GM12875 (cell line): ENCODE data around the gene NOTUM.
A peak's percentile ranks its signal among the peaks of the same experiment; 100 is the strongest.

Experiments used
- H3K4me3 ChIP-seq: one replicate; pipeline ENCODE4 v1.5.1; 2011; ENCODE audit warnings: low read depth, low read length, control low read depth
- TF ChIP-seq, protein P1 (sequence below): IDR thresholded peaks from 2 replicates; pipeline ENCODE4 v1.5.1; 2011; ENCODE audit warnings: low read depth, mild to moderate bottlenecking, control low read depth, inconsistent platforms, low read length, moderate library complexity, borderline replicate concordance; ENCODE audit not compliant: insufficient read depth

The NOTUM gene

GRCh38 chr17:81961087-81961511 is at the start of gene NOTUM:
NOTUM (minus strand) TSS chr17:81961187; CDS start chr17:81960909, 278 bp downstream.
- H3K4me3 ChIP-seq: no peak within 1 kb of the TSS
- TF ChIP-seq, protein P1, sequence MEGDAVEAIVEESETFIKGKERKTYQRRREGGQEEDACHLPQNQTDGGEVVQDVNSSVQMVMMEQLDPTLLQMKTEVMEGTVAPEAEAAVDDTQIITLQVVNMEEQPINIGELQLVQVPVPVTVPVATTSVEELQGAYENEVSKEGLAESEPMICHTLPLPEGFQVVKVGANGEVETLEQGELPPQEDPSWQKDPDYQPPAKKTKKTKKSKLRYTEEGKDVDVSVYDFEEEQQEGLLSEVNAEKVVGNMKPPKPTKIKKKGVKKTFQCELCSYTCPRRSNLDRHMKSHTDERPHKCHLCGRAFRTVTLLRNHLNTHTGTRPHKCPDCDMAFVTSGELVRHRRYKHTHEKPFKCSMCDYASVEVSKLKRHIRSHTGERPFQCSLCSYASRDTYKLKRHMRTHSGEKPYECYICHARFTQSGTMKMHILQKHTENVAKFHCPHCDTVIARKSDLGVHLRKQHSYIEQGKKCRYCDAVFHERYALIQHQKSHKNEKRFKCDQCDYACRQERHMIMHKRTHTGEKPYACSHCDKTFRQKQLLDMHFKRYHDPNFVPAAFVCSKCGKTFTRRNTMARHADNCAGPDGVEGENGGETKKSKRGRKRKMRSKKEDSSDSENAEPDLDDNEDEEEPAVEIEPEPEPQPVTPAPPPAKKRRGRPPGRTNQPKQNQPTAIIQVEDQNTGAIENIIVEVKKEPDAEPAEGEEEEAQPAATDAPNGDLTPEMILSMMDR: peak; percentile 35; the same call in 1 of the 2 replicates

DNA sequence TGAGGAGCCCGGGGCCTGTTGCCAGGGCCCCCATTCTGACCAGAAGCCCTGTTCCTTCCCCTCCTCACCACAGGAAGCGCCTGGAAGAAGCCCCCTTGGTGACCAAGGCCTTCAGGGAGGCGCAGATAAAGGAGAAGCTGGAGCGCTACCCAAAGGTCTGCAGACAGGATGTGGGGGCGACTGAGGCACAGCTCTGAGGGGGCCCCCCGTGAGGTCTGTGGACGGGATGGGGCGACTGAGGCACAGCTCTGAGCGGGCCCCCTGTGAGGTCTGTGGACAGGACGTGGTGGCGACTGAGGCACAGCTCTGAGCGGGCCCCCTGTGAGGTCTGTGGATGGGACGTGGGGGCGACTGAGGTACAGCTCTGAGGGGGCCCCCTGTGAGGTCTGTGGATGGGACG is 48.4 kb upstream of the NOTUM start:
- H3K4me3 ChIP-seq: no peak overlapping the region
- TF ChIP-seq, protein P1: no peak

GRCh38 chr17:82008941-82009405 is 48.0 kb upstream of the NOTUM start:
- TF ChIP-seq, protein P1: no peak

GRCh38 chr17:82008258-82008940 is 47.4 kb upstream of the NOTUM start:
- H3K4me3 ChIP-seq: no peak overlapping the region
- TF ChIP-seq, protein P1: no peak

More at GRCh38 chr17:82008941-82009405, 48.0 kb upstream of the NOTUM start:
- H3K4me3 ChIP-seq: no peak overlapping the region

- TF ChIP-seq, protein P1: no peak
- no peak overlapping the region for H3K4me3 ChIP-seq
Measured at GRCh38 chr17:82007495-82008257, 46.7 kb upstream of the NOTUM start.

DNA sequence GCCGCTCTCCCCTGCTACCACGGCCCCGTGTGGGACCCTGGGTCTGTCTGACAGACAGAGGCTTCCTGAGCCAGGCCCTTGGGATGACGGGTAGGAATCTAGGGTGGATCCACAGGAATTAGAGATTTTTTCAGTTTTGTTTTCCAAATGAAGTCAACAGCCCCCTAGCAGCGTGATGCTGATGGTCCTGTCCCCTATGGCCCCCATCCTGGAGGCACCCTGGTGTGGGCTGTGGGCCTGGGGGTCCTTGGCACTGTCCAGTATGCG is 46.2 kb upstream of the NOTUM start:
- H3K4me3 ChIP-seq: no peak overlapping the region
- TF ChIP-seq, protein P1: no peak
